Measurements from ENCODE around the gene STAT5A.
"Not testable (repeated sequence)": the region's sequence is repeated elsewhere in the genome, so short reads cannot be mapped to it uniquely, and the experiment has no call there.

DNA sequence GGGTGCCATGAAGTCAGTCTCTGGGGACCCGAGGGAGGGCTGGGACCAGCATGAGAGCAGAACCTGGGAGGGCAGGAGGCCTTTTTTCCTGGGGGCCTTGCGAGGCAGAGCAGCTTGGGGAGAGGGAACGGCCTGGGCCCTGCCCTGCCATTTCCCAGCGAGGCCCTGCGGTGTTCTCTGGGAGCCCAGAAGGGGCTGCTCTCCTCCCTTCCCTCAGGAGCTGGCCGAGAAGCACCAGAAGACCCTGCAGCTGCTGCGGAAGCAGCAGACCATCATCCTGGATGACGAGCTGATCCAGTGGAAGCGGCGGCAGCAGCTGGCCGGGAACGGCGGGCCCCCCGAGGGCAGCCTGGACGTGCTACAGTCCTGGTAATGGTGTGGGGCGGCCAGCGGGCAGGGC is 11.6 kb downstream of the STAT5A start:
- TF ChIP-seq, protein P1, sequence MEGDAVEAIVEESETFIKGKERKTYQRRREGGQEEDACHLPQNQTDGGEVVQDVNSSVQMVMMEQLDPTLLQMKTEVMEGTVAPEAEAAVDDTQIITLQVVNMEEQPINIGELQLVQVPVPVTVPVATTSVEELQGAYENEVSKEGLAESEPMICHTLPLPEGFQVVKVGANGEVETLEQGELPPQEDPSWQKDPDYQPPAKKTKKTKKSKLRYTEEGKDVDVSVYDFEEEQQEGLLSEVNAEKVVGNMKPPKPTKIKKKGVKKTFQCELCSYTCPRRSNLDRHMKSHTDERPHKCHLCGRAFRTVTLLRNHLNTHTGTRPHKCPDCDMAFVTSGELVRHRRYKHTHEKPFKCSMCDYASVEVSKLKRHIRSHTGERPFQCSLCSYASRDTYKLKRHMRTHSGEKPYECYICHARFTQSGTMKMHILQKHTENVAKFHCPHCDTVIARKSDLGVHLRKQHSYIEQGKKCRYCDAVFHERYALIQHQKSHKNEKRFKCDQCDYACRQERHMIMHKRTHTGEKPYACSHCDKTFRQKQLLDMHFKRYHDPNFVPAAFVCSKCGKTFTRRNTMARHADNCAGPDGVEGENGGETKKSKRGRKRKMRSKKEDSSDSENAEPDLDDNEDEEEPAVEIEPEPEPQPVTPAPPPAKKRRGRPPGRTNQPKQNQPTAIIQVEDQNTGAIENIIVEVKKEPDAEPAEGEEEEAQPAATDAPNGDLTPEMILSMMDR (IDR thresholded peaks at IDR 0.05) = not testable (repeated sequence)
- not testable (repeated sequence) for TF ChIP-seq POLR2A (IDR thresholded peaks at IDR 0.05)
